ENCODE data around the gene NDUFS8. TPM values are rescaled to one million over a fixed set of nuclear protein-coding genes. Genes with fewer than 3 reads are reported as not detected.

The NDUFS8 gene
- total and polyA plus RNA-seq, 2 donors (not counting 1 experiment from before 2014, with no cell fraction given) = 73.9 to 84.6 TPM

DNA sequence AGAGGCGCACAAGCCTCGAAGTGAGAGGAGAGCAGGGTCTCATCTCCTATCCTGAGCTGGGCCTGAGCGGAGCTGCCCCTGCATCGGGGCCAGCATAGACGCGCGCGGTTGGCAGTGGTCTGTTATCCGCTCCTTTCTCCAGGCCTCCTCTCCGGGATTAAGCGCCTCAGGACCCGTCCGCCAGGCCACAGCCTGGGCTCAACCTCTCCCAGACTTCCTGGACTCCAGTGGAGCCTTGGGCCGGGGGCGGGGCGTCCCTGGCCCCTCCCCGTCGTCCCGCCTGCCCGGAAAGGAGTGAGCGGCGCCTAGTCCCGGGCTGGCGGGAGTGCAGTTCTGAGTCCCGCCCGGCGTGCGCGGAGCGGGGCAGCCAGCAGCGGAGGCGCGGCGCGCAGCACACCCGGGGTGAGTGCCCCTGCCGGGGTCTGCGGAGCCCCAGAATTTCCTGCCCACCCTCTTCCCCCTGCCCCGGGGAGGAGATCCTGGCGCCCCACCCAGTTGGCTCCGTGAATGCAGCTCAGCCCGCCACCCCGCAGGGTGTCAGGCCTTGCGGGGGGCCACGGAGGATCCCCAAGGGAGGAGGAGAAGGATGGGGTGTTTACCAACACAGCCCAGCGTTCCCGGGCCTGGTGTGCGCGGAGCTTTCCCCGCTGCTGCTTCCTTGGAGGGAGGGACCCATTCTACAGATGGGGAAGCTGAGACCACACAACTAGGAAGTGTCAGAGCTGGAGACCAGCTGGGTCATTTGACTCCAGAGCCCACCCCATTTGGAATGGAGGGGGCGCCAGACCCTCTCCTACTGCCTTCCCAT, 8.4 kb downstream of the NDUFS8 start, which contains the start of gene TCIRG1:
Gene TCIRG1, plus strand, starts transcription at position 308 of the 808 bp plus-strand sequence. CDS start 2,247 bp downstream, outside the sequence.
- H3K27ac ChIP-seq (ENCODE audit: low read length in 2 of 2) = peak within 1 kb of the TSS; percentile 83 to 85
- WGBS (ENCODE audit: insufficient coverage) = 8% methylated on average over 43 of the region's 51 CpGs
- no peaks in the 10 kb centered on the region for H3K9me3 ChIP-seq (ENCODE audit: control extremely low read depth in 1 of 3, control insufficient read depth in 2 of 3, insufficient read depth in 1 of 3, low read length in 2 of 3)
- H3K9ac ChIP-seq (ENCODE audit: low read length) = peak within 1 kb of the TSS; percentile 77
- peaks cover 27% of the 10 kb centered on the region for H4K20me1 ChIP-seq (ENCODE audit: control insufficient read depth, insufficient read depth, low read length, poor library complexity, severe bottlenecking)
- H3K4me3 ChIP-seq (ENCODE audit: control extremely low read depth in 1 of 5, extremely low read depth in 1 of 5, insufficient read depth in 1 of 5, low read depth in 2 of 5, low read length in 4 of 5) = peak within 1 kb of the TSS; percentile 61 to 86 (median 71)
- no peak for TF ChIP-seq EZH2 (IDR thresholded peaks at IDR 0.05; ENCODE audit: borderline replicate concordance, insufficient read depth, low read depth, low read length, poor library complexity, severe bottlenecking)
- TF ChIP-seq CTCF (IDR thresholded peaks at IDR 0.05) = no peak
- peaks cover 0 to 22% of the 10 kb centered on the region in 2 experiments for H3K36me3 ChIP-seq (replicated peaks in 1 of 2; ENCODE audit: control extremely low read depth in 1 of 2, control insufficient read depth in 1 of 2, extremely low read depth in 1 of 2, insufficient read depth in 2 of 2, low read length in 1 of 2)
- ChIA-PET CTCF (interaction anchor here (0.9 to 1.4 kb wide), 3 partner anchors 9 to 171 kb away, joined by 3 to 4 read pairs (median 3); partner anchors contain the start of gene NDUFS8), POLR2A (interaction anchor here (0.5 to 2.6 kb wide), 6 partner anchors 8 to 234 kb away, joined by 3 to 15 read pairs (median 4); partner anchors contain the start of genes ALDH3B1 and NDUFS8)
- H3K79me2 ChIP-seq (ENCODE audit: control insufficient read depth, insufficient read depth, low read length) = peaks cover 33% of the 10 kb centered on the region
- H3K4me1 ChIP-seq (ENCODE audit: control insufficient read depth in 2 of 2, insufficient read depth in 2 of 2, low read length in 2 of 2) = peaks cover 24 to 51% of the 10 kb centered on the region in 2 donors
- Mint-ChIP-seq H3K9me3 (ENCODE audit: insufficient read depth) (no peaks in the 10 kb centered on the region), H3K27ac (peak within 1 kb of the TSS; percentile 96), H3K4me3 (peak within 1 kb of the TSS; percentile 89), H3K27me3 (no peaks in the 10 kb centered on the region), H3K4me1 (peaks cover 30% of the 10 kb centered on the region)
- intact Hi-C loops (cut with micrococcal nuclease) = loop anchor here (10.0 kb wide), 2 partner anchors 176 to 426 kb away; partner anchors contain the start of genes KMT5B and PPP6R3
- H2AFZ ChIP-seq (ENCODE audit: insufficient read depth, low read depth, low read length, poor library complexity, severe bottlenecking) = peak within 1 kb of the TSS; percentile 81
- peak; percentile 62 for DNase-seq
- no peaks in the 10 kb centered on the region for H3K27me3 ChIP-seq (replicated peaks in 1 of 4; ENCODE audit: control extremely low read depth in 1 of 4, control insufficient read depth in 3 of 4, insufficient read depth in 4 of 4, low read length in 3 of 4)
- ATAC-seq (ENCODE audit: low read depth) = peak; percentile 45
- H3K4me2 ChIP-seq (replicated peaks; ENCODE audit: low read depth, low read length, poor library complexity, severe bottlenecking) = peak within 1 kb of the TSS; percentile 99

All from B cell (primary cell).